Left lung (tissue), 10 donors: Measurements from ENCODE around the gene CPT1B. TPM values are rescaled to one million over a fixed set of nuclear protein-coding genes. Genes with fewer than 3 reads are reported as not detected.
A peak's percentile ranks its signal among the peaks of the same experiment; 100 is the strongest.
"Not testable (repeated sequence)": the region's sequence is repeated elsewhere in the genome, so short reads cannot be mapped to it uniquely, and the experiment has no call there.

ENCODE experiments used
- ATAC-seq: fragments of 200-7000 bp; cut with Tn5 transposase; one replicate; pipeline ENCODE4 v1.9.1; 2020; ENCODE audit warnings: moderate library complexity
- DNase-seq, 4 donors: peaks; one replicate each; pipeline ENCODE4 v3.0.0-alpha.2; 2013 to 2020
- H3K27ac ChIP-seq, 2 donors: fragments of 200-600 bp; sonication (generic) in 1 of 2; one replicate each; pipeline versions ENCODE4 v1.5.0 to v1.8.0; 2020 to 2021
- H3K27me3 ChIP-seq, 2 donors: fragments of 200-600 bp; sonication (generic) in 1 of 2; one replicate each; pipeline versions ENCODE4 v1.5.0 to v1.8.0; 2020 to 2021
- H3K36me3 ChIP-seq, 2 donors: fragments of 200-600 bp; sonication (generic) in 1 of 2; one replicate each; pipeline versions ENCODE4 v1.5.0 to v1.8.0; 2020 to 2021
- H3K4me1 ChIP-seq, 2 donors: fragments of 200-600 bp; one replicate each; pipeline ENCODE4 v1.8.0; 2021
- H3K4me3 ChIP-seq, 2 donors: fragments of 200-600 bp; sonication (generic) in 1 of 2; one replicate each; pipeline versions ENCODE4 v1.5.0 to v1.8.0; 2020 to 2021; ENCODE audit warnings: mild to moderate bottlenecking in 1 of 2
- H3K9me3 ChIP-seq, 2 donors: fragments of 200-600 bp; sonication (generic) in 1 of 2; one replicate each; pipeline versions ENCODE4 v1.5.0 to v1.8.0; 2020 to 2021
- CTCF ChIP-seq, 2 donors: fragments of 200-600 bp; sonication (generic) in 1 of 2; IDR thresholded peaks; one replicate each; pipeline versions ENCODE4 v1.5.0 to v1.8.0; 2021; ENCODE audit warnings: antibody characterized with exemption in 2 of 2
- intact Hi-C, 2 donors: fragments of 100-400 bp; cut with DNase I; formaldehyde crosslinking; loops; one replicate each; pipeline versions ENCODE4 v1.11.2 to v1.14.2; 2022
- polyA plus RNA-seq, 6 donors: library from polyadenylated mRNA; unstranded; fragments of 120-200 nt; gene quantifications; one replicate each; pipeline ENCODE4 v1.2.1, GENCODE V29; 2013; ENCODE audit not compliant: insufficient read length in 6 of 6
- total RNA-seq, 2 donors: library from RNA; stranded (reverse); fragmentation: NEBNext Ultra II Directional; extraction: Animal tissue kit (Norgen Biotek cat#: 25700); gene quantifications; one replicate each; pipeline ENCODE4 v1.2.1, GENCODE V29; 2021
- donor health status: DM: no; HTN: yes; CAD: no.
- donor health status: DM: no; HTN: no; CAD: no.

Gene CPT1B
- total and polyA plus RNA-seq, 8 donors = 9.8 to 20.0 (median 13.4) TPM

GRCh38 chr22:50537765-50538164 lies 40.5 kb downstream of the CPT1B start:
- peaks cover 29 to 95% of the 10 kb centered on the region in 2 donors for H3K4me1 ChIP-seq
- DNase-seq (no peak), ATAC-seq (no peak)
- intact Hi-C loops = no loop called here
- no peaks in the 10 kb centered on the region for H3K36me3 ChIP-seq
- H3K27ac ChIP-seq = peak overlapping the region; percentile 98 to 100
- TF ChIP-seq CTCF (IDR thresholded peaks at IDR 0.05) = no peak
- H3K9me3 ChIP-seq = no peaks in the 10 kb centered on the region
- no peak overlapping the region for H3K4me3 ChIP-seq
- H3K27me3 ChIP-seq = no peaks in the 10 kb centered on the region

- no peak for TF ChIP-seq CTCF (IDR thresholded peaks at IDR 0.05)
- H3K4me1 ChIP-seq = peaks cover 26 to 92% of the 10 kb centered on the region in 2 donors
Measured at GRCh38 chr22:50536226-50536625, 42.0 kb downstream of the CPT1B start.

GRCh38 chr22:50535113-50535512 lies 43.1 kb downstream of the CPT1B start:
- no peaks in the 10 kb centered on the region for H3K9me3 ChIP-seq
- no peaks in the 10 kb centered on the region for H3K36me3 ChIP-seq
- ATAC-seq (no peak), DNase-seq (no peak)
- H3K27me3 ChIP-seq = no peaks in the 10 kb centered on the region
- H3K4me3 ChIP-seq = no peak overlapping the region
- peak overlapping the region; percentile 99 for H3K27ac ChIP-seq
- intact Hi-C loops = no loop called here
- peaks cover 16 to 81% of the 10 kb centered on the region in 2 donors for H3K4me1 ChIP-seq
- no peak for TF ChIP-seq CTCF (IDR thresholded peaks at IDR 0.05)

More at GRCh38 chr22:50536226-50536625, 42.0 kb downstream of the CPT1B start:
- Histone ChIP-seq H3K9me3 (no peaks in the 10 kb centered on the region), H3K27ac (peak overlapping the region in 1 of 2 donors; percentile 100), H3K36me3 (no peaks in the 10 kb centered on the region), H3K27me3 (no peaks in the 10 kb centered on the region), H3K4me3 (no peak overlapping the region)
- intact Hi-C loops = no loop called here
- DNase-seq (no peak), ATAC-seq (no peak)

GRCh38 chr22:50533856-50534711 lies 44.1 kb downstream of the CPT1B start:
- intact Hi-C loops, H3K36me3 ChIP-seq, ATAC-seq, H3K27me3 ChIP-seq, H3K9me3 ChIP-seq: not testable (repeated sequence)
- Histone ChIP-seq H3K4me3 (peak overlapping the region in 1 of 2 donors; percentile 1), H3K27ac (peak overlapping the region; percentile 99), H3K4me1 (peaks cover 9 to 75% of the 10 kb centered on the region in 2 donors)
- DNase-seq = peak in 1 of 4 donors; percentile 90

GRCh38 chr22:50532824-50533796 lies 45.1 kb downstream of the CPT1B start:
- no peak for TF ChIP-seq CTCF (IDR thresholded peaks at IDR 0.05)
- ATAC-seq (no peak), DNase-seq (peak in 2 of 4 donors; percentile 37 to 55)
- peaks cover 0 to 13% of the 10 kb centered on the region in 2 donors for H3K36me3 ChIP-seq
- no peaks in the 10 kb centered on the region for H3K27me3 ChIP-seq
- peak overlapping the region; percentile 99 for H3K27ac ChIP-seq
- H3K9me3 ChIP-seq = no peaks in the 10 kb centered on the region
- peak overlapping the region in 1 of 2 donors; percentile 85 for H3K4me3 ChIP-seq
- intact Hi-C loops = no loop called here
- H3K4me1 ChIP-seq = peaks cover 0 to 75% of the 10 kb centered on the region in 2 donors
